Putamen (tissue), 1 donor: ENCODE data around the gene PDZD2.
"Not testable (repeated sequence)": the region's sequence is repeated elsewhere in the genome, so short reads cannot be mapped to it uniquely, and the experiment has no call there.

Experiments used
- DNase-seq: peaks from one replicate; pipeline ENCODE4 v3.0.0-alpha.2; 2016; ENCODE audit warnings: low spot score

The PDZD2 gene

GRCh38 chr5:32100691-32101302 is 461.9 kb downstream of the PDZD2 start:
- DNase-seq = no peak

- DNase-seq = no peak
Measured at GRCh38 chr5:32102254-32102986, 463.5 kb downstream of the PDZD2 start.

- no peak for DNase-seq
Measured at GRCh38 chr5:32103521-32103920, 464.6 kb downstream of the PDZD2 start.

- DNase-seq = no peak
Measured at GRCh38 chr5:32107291-32107690, 468.4 kb downstream of the PDZD2 start.

- no peak for DNase-seq
Measured at GRCh38 chr5:32108167-32108566, 469.2 kb downstream of the PDZD2 start.

- DNase-seq = no peak
Measured at GRCh38 chr5:32109236-32109635, 470.3 kb downstream of the PDZD2 start.

GRCh38 chr5:32110111-32110696 is 471.3 kb downstream of the PDZD2 start:
- no peak for DNase-seq

- no peak for DNase-seq
Measured at GRCh38 chr5:32115985-32116384, 477.1 kb downstream of the PDZD2 start.

GRCh38 chr5:32116574-32117313 is 477.8 kb downstream of the PDZD2 start:
- no peak for DNase-seq

- DNase-seq = not testable (repeated sequence)
Measured at GRCh38 chr5:32118922-32119321, 480.0 kb downstream of the PDZD2 start.

GRCh38 chr5:32123058-32123805 is 484.3 kb downstream of the PDZD2 start:
- DNase-seq = no peak

- no peak for DNase-seq
Measured at GRCh38 chr5:32123889-32124676, 485.2 kb downstream of the PDZD2 start.

- DNase-seq = no peak
Measured at GRCh38 chr5:32126691-32127090, 487.8 kb downstream of the PDZD2 start.

GRCh38 chr5:32127711-32128110 is 488.8 kb downstream of the PDZD2 start:
- no peak for DNase-seq

- DNase-seq = no peak
Measured at GRCh38 chr5:32129074-32129598, 490.2 kb downstream of the PDZD2 start.

GRCh38 chr5:32130865-32131264 is 491.9 kb downstream of the PDZD2 start:
- DNase-seq = no peak

- no peak for DNase-seq
Measured at GRCh38 chr5:32131604-32132003, 492.7 kb downstream of the PDZD2 start.

GRCh38 chr5:32132757-32133156 is 493.8 kb downstream of the PDZD2 start:
- no peak for DNase-seq

GRCh38 chr5:32135086-32135485 is 496.2 kb downstream of the PDZD2 start:
- DNase-seq = no peak

- no peak for DNase-seq
Measured at GRCh38 chr5:32136342-32136741, 497.4 kb downstream of the PDZD2 start.
